Measurements from ENCODE around the gene PRPSAP1.

GRCh38 chr17:76268015-76268749, 85.5 kb downstream of the PRPSAP1 start:
- peak; percentile 91 for TF ChIP-seq POLR2AphosphoS5 (IDR thresholded peaks at IDR 0.05; ENCODE audit: low read depth, low read length)
- TF ChIP-seq TAF1 (IDR thresholded peaks at IDR 0.05; ENCODE audit: borderline replicate concordance, insufficient read depth, low read length) = peak; percentile 79
- no peak for TF ChIP-seq FOXP2 (optimal IDR thresholded peaks at IDR 0.05; ENCODE audit: borderline replicate concordance, extremely low read depth, extremely low read length, insufficient read depth)
- TF ChIP-seq SIN3A (IDR thresholded peaks at IDR 0.05; ENCODE audit: borderline replicate concordance, insufficient read depth, low read length) = peak; percentile 76; the same call in 1 of the 2 replicates
- TF ChIP-seq REST (IDR thresholded peaks at IDR 0.05; ENCODE audit: insufficient read depth in 1 of 2, low read depth in 2 of 2, low read length in 2 of 2) = no peak
